H1 (cell line): ENCODE results near the gene TNFSF12. TPM values are rescaled to one million over a fixed set of nuclear protein-coding genes. Genes with fewer than 3 reads are reported as not detected.

Experiments
- CTCF ChIA-PET: fragments of 300-600 bp; sonication (Branson Sonifier 250); formaldehyde crosslinking; loops from one replicate; lab custom pipeline; 2021; ENCODE audit not compliant: partially characterized antibody; lab: Charles Lee
- POLR2A ChIA-PET: fragments of 300-600 bp; sonication (Branson Sonifier 250); formaldehyde crosslinking; loops from one replicate; lab custom pipeline; 2021; ENCODE audit warnings: inconsistent platforms; ENCODE audit not compliant: partially characterized antibody; lab: Charles Lee
- DNase-seq, 2 experiments: peaks; one replicate each; pipeline versions ENCODE4 v3.0.0 to v3.0.0-alpha.2; 2010 to 2022; ENCODE audit warnings: low spot score in 2 of 2, low read depth in 1 of 2, mixed read lengths in 1 of 2
- FAIRE-seq: peaks from 2 replicates; lab custom pipeline; 2011; peaks lifted over from hg19 to GRCh38; lab: Jason Lieb, UNC
- H2AFZ ChIP-seq: 2 replicates; pipeline ENCODE4 v1.8.1; 2012; ENCODE audit warnings: low read length, inconsistent platforms
- H2AK5ac ChIP-seq: 2 replicates; pipeline ENCODE4 v1.6.1; 2013; ENCODE audit warnings: low read depth, low read length
- H2BK120ac ChIP-seq: replicated peaks from 2 replicates; pipeline ENCODE3; 2013; ENCODE audit warnings: low read depth, low read length, inconsistent platforms
- H2BK12ac ChIP-seq: 2 replicates; pipeline ENCODE4 v1.6.1; 2013; ENCODE audit warnings: low read depth, low read length
- H2BK15ac ChIP-seq: 2 replicates; pipeline ENCODE4 v1.6.1; 2013; ENCODE audit warnings: low read length
- H2BK20ac ChIP-seq: 2 replicates; pipeline ENCODE4 v1.6.1; 2013; ENCODE audit warnings: low read length
- H2BK5ac ChIP-seq: 2 replicates; pipeline ENCODE4 v1.6.1; 2013; ENCODE audit warnings: low read depth, low read length
- H3K14ac ChIP-seq: 2 replicates; pipeline ENCODE4 v1.6.1; 2013; ENCODE audit warnings: inconsistent platforms; ENCODE audit not compliant: insufficient read length
- H3K18ac ChIP-seq: 2 replicates; pipeline ENCODE4 v1.6.1; 2013; ENCODE audit warnings: low read length; ENCODE audit errors: extremely low read depth
- H3K23ac ChIP-seq: 2 replicates; pipeline ENCODE4 v1.6.1; 2013; ENCODE audit warnings: inconsistent platforms; ENCODE audit not compliant: insufficient read length
- H3K23me2 ChIP-seq: 2 replicates; pipeline ENCODE4 v1.6.1; 2013; ENCODE audit warnings: low read depth, low read length
- H3K27ac ChIP-seq: 2 replicates; pipeline ENCODE4 v1.6.1; 2011; ENCODE audit warnings: low read depth, low read length, inconsistent platforms
- H3K27me3 ChIP-seq, 4 experiments: replicated peaks in 1 of 4; 1 replicate in 1 of 4; 2 replicates in 3 of 4; pipeline versions ENCODE4 v1.6.1 to v1.8.1; 2011 to 2013; ENCODE audit warnings: low read length in 3 of 4, mild to moderate bottlenecking in 3 of 4, inconsistent platforms in 2 of 4, mixed read lengths in 2 of 4, moderate library complexity in 1 of 4; ENCODE audit not compliant: control insufficient read depth in 3 of 4, insufficient read depth in 3 of 4; ENCODE audit errors: extremely low read depth in 1 of 4
- H3K36me3 ChIP-seq, 4 experiments: 2 replicates each; pipeline versions ENCODE4 v1.6.1 to v1.8.1; 2011 to 2013; ENCODE audit warnings: mild to moderate bottlenecking in 4 of 4, low read length in 3 of 4, moderate library complexity in 2 of 4, control low read depth in 1 of 4, inconsistent platforms in 1 of 4; ENCODE audit not compliant: insufficient read depth in 4 of 4, control insufficient read depth in 2 of 4
- H3K4ac ChIP-seq: replicated peaks from 2 replicates; pipeline ENCODE3; 2013; ENCODE audit warnings: low read length, low read depth, mixed read lengths, inconsistent platforms; ENCODE audit not compliant: insufficient read length
- H3K4me1 ChIP-seq, 4 experiments: replicated peaks in 1 of 4; 1 replicate in 1 of 4; 2 replicates in 3 of 4; pipeline versions ENCODE4 v1.6.1 to v1.8.1; 2011 to 2013; ENCODE audit warnings: low read length in 3 of 4, inconsistent platforms in 2 of 4, mixed read lengths in 1 of 4; ENCODE audit not compliant: insufficient read depth in 4 of 4, control insufficient read depth in 3 of 4
- H3K4me2 ChIP-seq, 2 experiments: 2 replicates each; pipeline versions ENCODE4 v1.6.1 to v1.8.1; 2011 to 2013; ENCODE audit warnings: low read depth in 2 of 2, low read length in 2 of 2, control low read depth in 1 of 2, inconsistent platforms in 1 of 2, mild to moderate bottlenecking in 1 of 2; ENCODE audit not compliant: insufficient read depth in 1 of 2
- H3K4me3 ChIP-seq, 4 experiments: fragments of 200-600, 300-600 bp in 1 of 4; sonication (generic), shearing (Covaris generic), sonication (Bioruptor Twin) in 1 of 4; 2 replicates each; pipeline versions ENCODE4 v1.5.1 to v1.8.1; 2011 to 2016; ENCODE audit warnings: low read length in 4 of 4, low read depth in 3 of 4, control low read depth in 2 of 4, inconsistent platforms in 2 of 4, mild to moderate bottlenecking in 2 of 4, mixed read lengths in 1 of 4, moderate library complexity in 1 of 4; ENCODE audit not compliant: insufficient read depth in 2 of 4; ENCODE audit errors: extremely low read depth in 1 of 4
- H3K56ac ChIP-seq: replicated peaks from 2 replicates; pipeline ENCODE3; 2013; ENCODE audit warnings: low read depth, mild to moderate bottlenecking, mixed read lengths, low read length, inconsistent platforms; ENCODE audit not compliant: insufficient read length
- H3K79me1 ChIP-seq: 2 replicates; pipeline ENCODE4 v1.6.1; 2013; ENCODE audit warnings: low read depth, low read length, control low read depth
- H3K79me2 ChIP-seq, 2 experiments: 2 replicates each; pipeline versions ENCODE4 v1.6.1 to v1.8.1; 2012 to 2013; ENCODE audit warnings: low read length in 2 of 2, mild to moderate bottlenecking in 2 of 2, inconsistent platforms in 1 of 2; ENCODE audit not compliant: insufficient read depth in 2 of 2, control insufficient read depth in 1 of 2
- H3K9ac ChIP-seq, 4 experiments: replicated peaks in 1 of 4; 1 replicate in 1 of 4; 2 replicates in 3 of 4; pipeline versions ENCODE4 v1.6.1 to v1.8.1; 2011 to 2013; ENCODE audit warnings: low read depth in 3 of 4, low read length in 3 of 4, control low read depth in 2 of 4, mild to moderate bottlenecking in 2 of 4, moderate library complexity in 2 of 4, inconsistent platforms in 1 of 4; ENCODE audit errors: extremely low read depth in 1 of 4
- H3K9me3 ChIP-seq, 2 experiments: 2 replicates each; pipeline versions ENCODE4 v1.6.1 to v1.8.1; 2012 to 2013; ENCODE audit warnings: mild to moderate bottlenecking in 2 of 2, moderate library complexity in 2 of 2, control low read depth in 1 of 2, inconsistent platforms in 1 of 2, low read depth in 1 of 2, low read length in 1 of 2, mixed read lengths in 1 of 2; ENCODE audit not compliant: insufficient read depth in 2 of 2
- H4K20me1 ChIP-seq, 2 experiments: replicated peaks in 1 of 2; 2 replicates each; pipeline versions ENCODE3 to v1.8.1; 2011 to 2013; ENCODE audit warnings: inconsistent platforms in 2 of 2, low read length in 2 of 2, mild to moderate bottlenecking in 1 of 2; ENCODE audit not compliant: insufficient read depth in 2 of 2, control insufficient read depth in 1 of 2
- H4K5ac ChIP-seq: 2 replicates; pipeline ENCODE4 v1.6.1; 2013; ENCODE audit warnings: low read length, low read depth, mixed read lengths, inconsistent platforms; ENCODE audit not compliant: insufficient read length
- H4K8ac ChIP-seq: 2 replicates; pipeline ENCODE4 v1.8.0; 2013; ENCODE audit warnings: mild to moderate bottlenecking, moderate library complexity, low read length, inconsistent platforms; ENCODE audit not compliant: insufficient read depth; ENCODE audit errors: extremely low read depth
- H4K91ac ChIP-seq: replicated peaks from 2 replicates; pipeline ENCODE3; 2013; ENCODE audit warnings: low read length, mixed read lengths, inconsistent platforms; ENCODE audit not compliant: insufficient read length
- ATF3 ChIP-seq: IDR thresholded peaks from 2 replicates; pipeline ENCODE4 v1.6.1; 2011; ENCODE audit warnings: low read depth, mild to moderate bottlenecking, low read length; ENCODE audit not compliant: insufficient read depth
- CBX5 ChIP-seq: fragments of 300-800, 300-1000 bp; sonication (generic); IDR thresholded peaks from 2 replicates; pipeline ENCODE4 v1.7.1; 2016; ENCODE audit warnings: antibody characterized with exemption, low read length, low read depth
- CHD2 ChIP-seq: IDR thresholded peaks from 2 replicates; pipeline ENCODE4 v1.6.1; 2012; ENCODE audit warnings: low read length, improper control_type of control experiment
- EP300 ChIP-seq, 2 experiments: IDR thresholded peaks; 1 replicate in 1 of 2; 2 replicates in 1 of 2; pipeline ENCODE4 v1.6.1; 2011 to 2012; ENCODE audit warnings: low read depth in 2 of 2, low read length in 2 of 2, mild to moderate bottlenecking in 2 of 2, borderline replicate concordance in 1 of 2, inconsistent platforms in 1 of 2, moderate library complexity in 1 of 2
- TAF1 ChIP-seq: IDR thresholded peaks from 2 replicates; pipeline ENCODE4 v1.6.1; 2011; ENCODE audit warnings: mild to moderate bottlenecking, low read depth, low read length
- ZNF274 ChIP-seq: IDR thresholded peaks from 2 replicates; pipeline ENCODE4 v1.7.0; 2012; ENCODE audit warnings: low read length, borderline replicate concordance; ENCODE audit errors: extremely low read depth
- WGBS, 2 experiments: shearing (Covaris generic) in 1 of 2; methylation state at CpG; one replicate each; pipeline versions ENCODE4 v1.1.6 to v1.1.7; 2013 to 2015; ENCODE audit warnings: low lambda C conversion rate in 2 of 2, mixed read lengths in 2 of 2, inconsistent platforms in 1 of 2, low coverage in 1 of 2, missing lambda C conversion rate in 1 of 2; ENCODE audit not compliant: insufficient replicate concordance in 2 of 2, insufficient coverage in 1 of 2, insufficient read length in 1 of 2; ENCODE audit errors: extremely low coverage in 1 of 2, missing lambda C conversion rate in 1 of 2; 5-methylcytosine and 5-hydroxymethylcytosine counted together
- polyA plus RNA-seq, 7 experiments: library from polyadenylated mRNA; depleted of rRNA in 3 of 7; stranded (reverse) in 5 of 7; unstranded in 2 of 7; fragments of >200 nt in 5 of 7; fragments of 200-250 nt in 2 of 7; gene quantifications; 1 replicate in 5 of 7; 2 replicates in 1 of 7; 4 replicates in 1 of 7; pipeline versions ENCODE4 v1.2.1 to v1.2.3, GENCODE V29; 2011 to 2013; ENCODE audit warnings: missing spikeins in 2 of 7, mixed read lengths in 2 of 7
- total RNA-seq: library from RNA; stranded (reverse); fragmentation: NEBNext Ultra II Directional; extraction: Animal tissue kit (Norgen Biotek cat#: 25700); gene quantifications from 2 replicates; pipeline ENCODE4 v1.2.1, GENCODE V29; 2021

TNFSF12 gene
- total and polyA plus RNA-seq, 2 of the 8 experiments (the other 6 are each of a cell fraction or from before 2014, with no cell fraction given): 7.2 to 9.6 TPM

GRCh38 chr17:7549401-7550055, 670 bp downstream of the TNFSF12 start:
- Histone ChIP-seq H3K9me3 (no peaks in the 10 kb centered on the region), H3K4me3 (peak overlapping the region; percentile 56 to 77 (median 70); a peak in 7 of 8 replicates)
- no peak for TF ChIP-seq CBX5
- TF ChIP-seq TAF1: no peak
- no peak for TF ChIP-seq EP300 (IDR thresholded peaks at IDR 0.05; ENCODE audit: borderline replicate concordance in 1 of 2, low read depth in 2 of 2, low read length in 2 of 2)
- TF ChIP-seq CHD2: no peak
- TF ChIP-seq ATF3: no peak
- TF ChIP-seq ZNF274: no peak
- TF ChIP-seq, all 59 proteins: peak for 0
- H2BK5ac ChIP-seq: peak overlapping the region; percentile 78; the same call in 1 of the 2 replicates
- peak overlapping the region; percentile 60; the same call in 1 of the 2 replicates for H3K18ac ChIP-seq
- FAIRE-seq (no peak), DNase-seq (peak in 1 of 2 experiments; percentile 58)
- peaks cover 0 to 4% (median 3%) of the 10 kb centered on the region in 4 experiments; a peak in 2 of 7 replicates for H3K4me1 ChIP-seq
- peak overlapping the region; percentile 25; the same call in 1 of the 2 replicates for H2AK5ac ChIP-seq
- H3K56ac ChIP-seq: no peak overlapping the region
- peaks cover 6% of the 10 kb centered on the region; the same call in 1 of the 2 replicates for H3K23me2 ChIP-seq
- no peak overlapping the region for H2BK120ac ChIP-seq
- no peak overlapping the region for H3K27ac ChIP-seq
- no peak overlapping the region for H3K23ac ChIP-seq
- H3K9ac ChIP-seq: no peak overlapping the region
- H3K36me3 ChIP-seq: no peaks in the 10 kb centered on the region
- peak overlapping the region; percentile 15 for H4K5ac ChIP-seq
- 78% methylated on average over 17 of the region's 20 CpGs; no CpG with 5 or more reads in 1 of the 2 experiments for WGBS, 2 experiments
- no peak overlapping the region for H2AFZ ChIP-seq
- peak overlapping the region; percentile 93 for H4K91ac ChIP-seq
- POLR2A ChIA-PET: interaction anchor here (1.1 to 37.5 kb wide), 7 partner anchors 8 to 65 kb away, joined by 3 to 1144 read pairs (median 8); partner anchors contain the start of genes CD68, MPDU1, POLR2A and SOX15
- H3K79me1 ChIP-seq: no peaks in the 10 kb centered on the region
- H2BK12ac ChIP-seq: peak overlapping the region; percentile 95; the same call in 1 of the 2 replicates
- peak overlapping the region; percentile 89; the same call in 1 of the 2 replicates for H4K8ac ChIP-seq
- no peak overlapping the region for H2BK20ac ChIP-seq
- peak overlapping the region; percentile 98; the same call in 1 of the 2 replicates for H2BK15ac ChIP-seq
- CTCF ChIA-PET: interaction anchor here (0.6 to 3.9 kb wide), 3 partner anchors 11 to 22 kb away, joined by 3 to 27 read pairs (median 4); partner anchors contain the start of gene SENP3
- H3K4ac ChIP-seq: peak overlapping the region; percentile 91
- peaks cover 0 to 7% of the 10 kb centered on the region in 2 experiments for H4K20me1 ChIP-seq
- H3K27me3 ChIP-seq: peaks cover 0 to 5% (median 3%) of the 10 kb centered on the region in 4 experiments; a peak in 4 of 7 replicates
- no peak overlapping the region for H3K14ac ChIP-seq
- H3K4me2 ChIP-seq: peak overlapping the region; percentile 70 to 89
- H3K79me2 ChIP-seq: no peaks in the 10 kb centered on the region
